Astrocyte of the spinal cord (primary cell): ENCODE data around the gene MBD3.

ENCODE experiments used
- DNase-seq: peaks from one replicate; pipeline ENCODE4 v3.0.0; 2011; ENCODE audit warnings: low read depth, low spot score
- H3K4me3 ChIP-seq: 2 replicates; pipeline ENCODE4 v1.5.1; 2011; ENCODE audit warnings: low read depth, mild to moderate bottlenecking, low read length, moderate library complexity
- in situ Hi-C: cut with HindIII; loops from 2 replicates; pipeline ENCODE4 v1.10.0; 2017; ENCODE audit warnings: low sequenced_read_pairs
- TF ChIP-seq, protein P1 (sequence below): IDR thresholded peaks from 2 replicates; pipeline ENCODE4 v1.5.1; 2012; ENCODE audit warnings: low read depth, mild to moderate bottlenecking, low read length, inconsistent platforms

The MBD3 gene

DNA sequence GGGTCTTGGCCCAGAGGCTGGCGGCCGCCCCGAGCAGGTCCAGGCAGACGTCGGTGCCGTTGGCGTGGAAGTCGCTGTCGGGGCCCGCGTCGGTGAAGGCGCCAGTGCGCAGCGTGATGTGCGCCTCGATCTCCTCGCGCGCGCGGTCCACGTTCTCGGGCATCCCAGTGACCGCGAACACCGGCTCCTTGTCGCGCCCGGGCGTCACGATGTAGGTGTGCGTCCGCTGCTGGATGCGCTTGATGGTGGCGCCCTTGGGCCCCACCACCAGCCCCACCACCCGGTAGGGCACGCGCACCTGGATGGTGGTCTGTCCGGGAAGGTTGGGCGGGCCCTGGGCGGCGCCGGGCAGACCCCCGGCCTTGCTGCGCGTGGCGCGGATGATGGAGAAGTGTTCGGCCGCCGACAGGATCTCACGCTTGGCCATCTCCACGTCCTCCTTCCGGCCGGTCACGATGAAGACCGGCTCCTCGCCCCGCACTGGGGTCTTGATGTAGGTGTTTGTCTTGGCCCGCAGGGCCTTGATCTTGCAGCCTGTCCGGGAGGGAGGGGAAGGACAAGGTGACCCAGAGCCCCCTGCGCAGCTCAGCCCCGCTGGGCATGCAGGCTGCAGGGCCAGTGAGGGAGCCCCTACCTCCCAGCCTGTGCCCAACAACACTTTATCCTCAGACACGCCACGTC lies 36.1 kb downstream of the MBD3 start:
- in situ Hi-C loops = no loop called here
- no peak for DNase-seq
- TF ChIP-seq, protein P1, sequence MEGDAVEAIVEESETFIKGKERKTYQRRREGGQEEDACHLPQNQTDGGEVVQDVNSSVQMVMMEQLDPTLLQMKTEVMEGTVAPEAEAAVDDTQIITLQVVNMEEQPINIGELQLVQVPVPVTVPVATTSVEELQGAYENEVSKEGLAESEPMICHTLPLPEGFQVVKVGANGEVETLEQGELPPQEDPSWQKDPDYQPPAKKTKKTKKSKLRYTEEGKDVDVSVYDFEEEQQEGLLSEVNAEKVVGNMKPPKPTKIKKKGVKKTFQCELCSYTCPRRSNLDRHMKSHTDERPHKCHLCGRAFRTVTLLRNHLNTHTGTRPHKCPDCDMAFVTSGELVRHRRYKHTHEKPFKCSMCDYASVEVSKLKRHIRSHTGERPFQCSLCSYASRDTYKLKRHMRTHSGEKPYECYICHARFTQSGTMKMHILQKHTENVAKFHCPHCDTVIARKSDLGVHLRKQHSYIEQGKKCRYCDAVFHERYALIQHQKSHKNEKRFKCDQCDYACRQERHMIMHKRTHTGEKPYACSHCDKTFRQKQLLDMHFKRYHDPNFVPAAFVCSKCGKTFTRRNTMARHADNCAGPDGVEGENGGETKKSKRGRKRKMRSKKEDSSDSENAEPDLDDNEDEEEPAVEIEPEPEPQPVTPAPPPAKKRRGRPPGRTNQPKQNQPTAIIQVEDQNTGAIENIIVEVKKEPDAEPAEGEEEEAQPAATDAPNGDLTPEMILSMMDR = no peak
- no peak overlapping the region for H3K4me3 ChIP-seq

DNA sequence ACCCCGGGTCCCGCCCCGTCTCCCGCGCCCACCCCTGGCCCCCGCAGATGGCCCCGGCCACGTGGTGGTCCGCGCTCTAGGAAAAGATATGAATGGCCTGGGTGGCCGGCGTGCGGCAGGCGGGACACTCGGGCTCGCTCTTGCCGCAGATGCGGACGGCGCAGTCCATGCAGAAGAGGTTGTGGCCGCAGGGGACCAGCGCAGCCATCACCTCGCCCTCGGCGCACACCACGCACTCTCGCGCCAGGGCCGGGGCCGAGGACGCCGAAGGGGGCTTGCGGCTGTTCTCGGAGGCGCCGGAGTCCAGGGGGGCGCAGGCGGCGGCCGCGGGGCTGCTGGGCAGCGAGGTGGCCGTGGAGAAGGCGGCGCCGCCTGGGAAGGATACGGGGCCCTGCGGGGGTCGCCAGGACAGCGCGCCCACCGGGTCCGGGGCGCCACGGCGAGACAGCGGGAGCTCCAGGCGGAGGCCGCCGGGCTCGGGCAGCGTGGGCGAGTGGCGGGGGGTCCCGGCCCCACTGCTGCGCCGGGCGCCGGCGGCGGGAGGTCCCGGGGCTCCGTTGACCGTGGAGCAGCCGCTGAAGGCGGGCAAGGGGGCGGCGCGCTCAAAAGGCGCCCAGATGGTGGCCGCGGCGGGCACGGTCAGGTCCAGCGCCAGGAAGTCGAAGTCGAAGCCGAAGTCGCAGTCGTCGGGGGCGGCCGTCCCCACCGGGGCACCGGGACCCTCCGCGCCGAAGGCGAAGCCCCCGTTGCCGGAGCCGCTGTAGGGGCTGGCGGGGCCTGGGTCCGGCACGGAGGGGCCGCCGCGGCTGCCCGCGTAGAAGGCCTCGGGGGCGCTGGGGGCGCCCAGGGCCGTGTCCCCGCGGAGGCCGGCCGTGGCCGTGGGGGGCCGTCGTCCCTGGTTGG lies 36.9 kb downstream of the MBD3 start:
- TF ChIP-seq, protein P1 = no peak
- no peak overlapping the region for H3K4me3 ChIP-seq
- no peak for DNase-seq
- in situ Hi-C loops = no loop called here

DNA sequence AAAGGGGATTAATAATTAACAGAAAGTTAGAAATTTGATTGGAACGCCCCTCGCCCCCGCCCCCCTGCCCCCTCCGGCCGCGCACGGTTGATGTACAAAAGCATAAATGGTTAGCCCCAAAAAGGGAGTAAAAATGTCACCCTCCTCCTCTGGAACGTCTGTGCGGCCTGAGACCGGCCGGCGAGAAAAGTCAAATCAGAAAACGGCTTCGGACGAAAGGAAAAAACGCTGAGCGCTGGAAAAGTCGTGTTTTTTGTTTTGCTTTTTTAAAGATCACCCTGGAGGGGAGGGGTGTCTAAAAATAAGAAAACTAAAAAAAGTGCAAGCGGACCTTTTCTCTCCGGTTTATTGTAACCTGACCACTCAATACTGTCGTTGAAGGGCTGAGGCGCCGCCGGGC lies 37.7 kb downstream of the MBD3 start:
- DNase-seq = no peak
- TF ChIP-seq, protein P1 = no peak
- no peak overlapping the region for H3K4me3 ChIP-seq
- in situ Hi-C loops = no loop called here

DNA sequence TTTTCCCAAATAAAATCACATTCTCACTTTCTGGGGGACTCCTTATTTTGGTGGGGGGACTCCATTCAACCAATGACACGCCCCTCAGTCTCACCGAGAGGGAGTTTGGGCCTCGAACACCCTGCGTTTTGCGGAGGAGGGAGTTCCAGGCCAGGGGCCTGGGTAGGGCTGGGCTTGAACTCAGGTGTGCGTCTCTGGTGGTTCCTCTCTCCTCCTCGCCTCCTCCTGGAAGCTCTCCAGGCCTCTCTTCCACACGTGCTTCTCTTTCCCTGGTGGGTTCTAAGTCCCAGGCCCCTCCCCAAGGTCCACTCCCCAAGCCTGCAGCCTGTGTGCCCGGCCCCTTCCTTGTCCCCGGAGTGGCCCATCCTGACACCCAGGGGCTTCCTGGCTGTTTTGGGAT lies 39.2 kb downstream of the MBD3 start:
- H3K4me3 ChIP-seq = no peak overlapping the region
- TF ChIP-seq, protein P1 = no peak
- in situ Hi-C loops = no loop called here
- DNase-seq = no peak

DNA sequence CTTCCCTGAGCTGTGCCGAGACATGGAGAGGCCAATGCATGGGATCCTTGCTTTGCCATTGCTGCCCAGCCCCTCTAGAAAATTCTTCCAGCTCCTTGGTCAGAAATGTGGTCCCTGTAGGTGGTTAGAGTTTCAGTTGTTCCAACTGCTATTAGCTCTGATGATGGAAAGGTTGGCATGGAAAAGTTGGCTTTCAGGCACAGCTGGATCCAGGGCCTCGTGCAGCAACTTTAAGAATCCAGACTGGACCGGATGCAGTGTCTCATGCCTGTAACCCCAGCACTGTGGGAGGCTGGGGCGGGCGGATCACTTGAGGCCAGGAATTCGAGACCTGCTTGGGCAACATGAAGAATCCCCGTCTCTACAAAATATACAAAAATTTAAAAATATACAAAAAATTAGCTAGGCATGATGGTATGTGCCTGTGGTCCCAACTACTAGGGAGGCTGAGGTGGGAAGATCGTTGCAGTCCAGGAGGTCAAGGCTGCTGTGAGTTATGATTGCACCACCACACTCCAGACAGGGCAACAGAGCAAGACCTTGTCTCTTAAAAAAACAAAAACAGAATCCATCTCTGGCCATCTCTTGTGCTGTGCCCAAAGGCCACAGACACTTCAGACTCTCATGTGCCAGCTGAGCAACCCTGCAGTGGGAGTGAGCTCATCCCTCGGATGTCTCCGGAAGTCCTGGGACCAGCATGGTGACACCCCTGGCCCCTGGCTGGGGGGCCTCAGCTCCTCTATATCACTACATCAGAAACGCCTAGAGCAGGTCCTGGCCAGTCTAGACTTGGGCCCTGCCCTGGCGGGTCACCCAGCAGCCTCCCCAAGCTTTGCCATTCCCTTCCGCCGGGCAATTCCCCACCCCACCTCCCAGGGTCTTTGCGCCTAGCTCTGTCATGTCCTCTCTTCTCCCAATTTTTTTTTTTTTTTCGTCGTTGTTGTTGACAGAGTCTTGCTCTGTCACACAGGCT lies 41.3 kb downstream of the MBD3 start:
- no peak overlapping the region for H3K4me3 ChIP-seq
- in situ Hi-C loops = no loop called here
- TF ChIP-seq, protein P1 = no peak
- no peak for DNase-seq

DNA sequence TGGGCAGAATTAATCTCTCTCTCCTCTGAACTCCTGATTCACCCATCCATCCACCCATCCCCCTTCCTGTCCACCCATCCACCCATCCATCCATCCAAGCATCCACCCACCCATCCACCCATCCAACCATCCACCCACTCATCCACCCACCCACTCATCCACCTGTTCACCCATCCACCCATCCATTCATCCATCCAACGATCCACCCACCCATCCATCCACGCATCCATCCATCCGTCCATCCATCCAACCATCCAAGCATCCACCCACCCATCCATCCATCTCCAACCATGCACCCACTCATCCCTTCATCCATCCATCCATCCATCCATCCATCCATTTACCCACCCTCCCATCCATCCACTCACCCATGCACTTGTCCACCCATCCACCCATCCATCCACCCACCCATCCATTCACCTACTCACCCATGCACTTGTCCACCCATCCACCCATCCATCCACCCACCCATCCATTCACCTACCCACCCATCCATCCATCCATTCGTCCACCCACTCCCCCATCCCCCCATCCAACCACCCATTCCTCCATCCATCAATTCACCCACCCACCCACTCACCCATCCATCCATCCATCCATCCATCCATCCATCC lies 43.2 kb downstream of the MBD3 start:
- TF ChIP-seq, protein P1 = no peak
- in situ Hi-C loops = no loop called here
- DNase-seq = no peak
- H3K4me3 ChIP-seq = no peak overlapping the region
